Stimulated activated CD4-positive, alpha-beta T cell treated with anti-CD3 and anti-CD28 coated beads, Interleukin-4, amount 100 ng/mL, for 1 hour (primary cell): ENCODE results near the gene ARHGAP24.

Experiments
- DNase-seq: peaks from one replicate; pipeline ENCODE4 v3.0.0-alpha.2; 2020

Gene ARHGAP24

DNA sequence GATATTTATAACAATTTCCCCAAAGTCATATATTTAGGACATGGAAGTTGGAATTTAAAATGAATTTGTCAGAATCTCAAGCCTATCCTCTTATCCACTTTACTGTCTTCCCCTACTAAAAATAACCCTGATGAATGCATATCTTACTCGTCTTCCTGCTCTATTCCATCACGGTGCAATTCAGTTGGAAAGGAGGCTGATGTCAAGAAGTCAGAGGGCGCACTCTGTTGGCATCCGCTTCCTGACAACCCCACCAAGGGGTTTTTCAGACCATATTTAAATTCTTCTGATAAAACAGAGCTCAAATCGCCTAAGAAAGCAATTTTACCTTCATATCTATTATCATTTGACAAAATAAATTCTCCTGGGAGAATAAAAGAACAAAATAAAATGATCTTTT is 233.5 kb downstream of the ARHGAP24 start:
- DNase-seq, result no peak

DNA sequence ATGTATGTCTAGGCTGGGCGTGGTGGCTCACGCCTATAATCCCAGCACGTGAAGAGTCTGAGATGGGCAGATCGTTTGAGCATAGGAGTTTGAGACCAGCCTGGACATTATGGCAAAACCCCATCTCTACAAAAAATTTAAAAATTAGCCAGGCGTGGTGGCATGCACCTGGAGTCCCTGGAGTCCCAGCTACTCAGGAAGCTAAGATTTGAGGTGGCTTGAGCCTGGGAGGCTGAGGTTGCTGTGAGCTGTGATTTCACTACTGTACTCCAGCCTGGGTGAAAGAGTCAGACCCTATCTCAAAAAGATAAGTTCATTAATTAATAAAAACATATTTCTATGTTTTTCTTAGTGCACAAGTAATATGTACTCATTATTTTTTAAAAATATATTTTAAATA is 238.1 kb downstream of the ARHGAP24 start:
- DNase-seq, result no peak

DNA sequence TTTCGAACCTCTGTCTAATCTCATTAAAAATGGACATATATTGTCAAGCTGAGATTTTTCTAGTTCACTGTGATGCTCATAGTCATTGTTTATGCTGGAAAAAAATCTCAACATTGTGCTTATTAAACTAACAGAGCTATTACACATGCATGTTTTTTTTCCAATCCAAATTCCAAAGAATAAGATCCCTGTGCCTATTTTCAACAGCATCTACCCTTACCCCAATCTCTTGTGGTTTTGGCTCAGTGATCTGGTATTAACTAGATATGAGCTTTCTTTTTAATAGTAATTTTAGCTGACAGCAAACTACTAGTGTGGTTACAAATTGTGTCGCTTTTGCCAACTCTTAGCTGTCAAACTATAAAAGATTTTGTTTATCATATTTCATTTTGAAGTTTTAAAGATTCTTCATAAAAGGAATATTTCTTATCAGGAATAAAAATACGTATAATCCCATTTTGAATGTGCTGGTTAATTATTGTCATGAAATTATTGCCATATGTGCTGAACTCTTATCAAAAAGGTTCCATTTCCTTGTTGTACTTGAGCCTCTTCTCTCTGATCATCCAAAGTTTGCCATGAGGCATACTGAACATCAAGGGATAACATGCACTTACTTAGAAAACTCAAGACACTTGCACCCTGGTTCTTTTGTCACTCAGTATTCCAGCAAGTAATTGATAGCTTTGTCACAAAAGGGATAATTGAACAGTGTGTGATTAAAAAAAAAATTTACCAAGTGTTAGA is 241.2 kb downstream of the ARHGAP24 start:
- no peak for DNase-seq

DNA sequence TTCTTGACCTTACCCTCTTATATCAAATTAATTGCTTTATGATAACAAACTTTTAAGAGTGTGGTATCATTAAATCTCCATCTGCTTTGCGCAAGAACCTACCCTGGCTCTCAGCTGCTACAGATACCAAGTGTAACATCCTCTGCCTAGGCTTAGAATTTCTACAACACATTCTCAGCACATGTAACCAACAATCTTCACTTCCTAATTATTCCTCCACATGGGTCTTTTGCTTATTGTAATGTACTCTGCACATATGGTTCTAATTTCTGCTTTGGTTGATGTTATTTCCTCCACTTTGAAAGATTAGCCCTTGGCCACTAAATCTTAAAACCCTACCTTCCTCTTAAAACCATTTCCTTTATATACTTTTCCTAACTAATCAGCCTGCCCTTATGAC is 242.4 kb downstream of the ARHGAP24 start:
- no peak for DNase-seq

DNA sequence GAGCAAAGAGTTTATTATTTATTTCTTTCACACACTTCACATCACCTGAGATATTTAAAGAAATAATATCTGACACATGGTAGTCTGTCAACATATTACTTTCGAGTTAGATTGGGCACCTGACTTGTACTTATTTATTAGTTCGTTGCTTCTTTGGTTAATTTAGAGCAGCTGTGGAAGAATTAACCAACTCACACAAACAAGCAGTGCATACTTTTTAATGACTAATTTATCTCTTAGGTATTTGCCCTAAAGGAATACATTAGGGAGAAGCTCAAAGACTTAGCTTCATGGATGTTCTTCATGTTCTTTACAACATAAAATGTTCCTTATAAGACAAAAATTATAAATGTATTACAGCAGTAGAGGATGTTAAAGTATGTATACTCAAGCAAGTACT is 242.9 kb downstream of the ARHGAP24 start:
- no peak for DNase-seq

DNA sequence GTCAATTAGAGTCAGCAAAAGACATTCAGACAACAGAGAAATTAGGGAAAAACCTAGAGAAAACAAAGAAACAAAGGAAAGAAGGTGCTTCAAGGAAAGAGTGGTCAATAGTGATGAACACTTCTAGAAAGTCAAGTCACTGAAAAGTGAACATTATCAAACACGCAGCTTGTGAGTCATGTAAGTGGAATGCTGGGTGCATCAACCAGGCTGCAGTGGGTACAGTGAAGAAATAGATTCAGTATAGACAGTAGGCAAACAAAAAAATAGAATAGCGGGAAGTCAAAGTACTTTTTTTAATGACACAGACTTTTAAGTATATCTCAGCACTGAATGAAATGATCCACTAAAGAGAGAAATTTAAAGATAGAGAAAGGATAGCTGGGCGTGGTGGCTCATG is 245.8 kb downstream of the ARHGAP24 start:
- DNase-seq, result no peak

DNA sequence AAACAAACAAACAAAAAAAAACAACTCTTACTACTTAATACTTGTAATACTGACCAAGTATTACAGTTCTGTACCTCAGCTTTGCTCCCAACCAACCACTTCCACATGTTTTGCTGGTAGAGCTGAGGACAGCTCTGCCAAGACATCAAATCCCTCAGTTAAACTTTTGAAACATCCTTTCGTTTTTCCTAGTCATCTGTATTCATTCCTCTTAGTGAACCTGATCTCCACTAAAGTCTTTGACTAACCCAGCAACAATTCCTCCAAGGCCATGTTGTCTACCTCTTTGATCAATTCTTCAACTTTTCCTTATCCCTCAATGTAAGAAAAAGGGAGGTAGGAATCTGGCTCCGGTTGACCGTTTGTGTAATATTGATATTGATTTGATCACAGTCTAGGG is 247.5 kb downstream of the ARHGAP24 start:
- no peak for DNase-seq

DNA sequence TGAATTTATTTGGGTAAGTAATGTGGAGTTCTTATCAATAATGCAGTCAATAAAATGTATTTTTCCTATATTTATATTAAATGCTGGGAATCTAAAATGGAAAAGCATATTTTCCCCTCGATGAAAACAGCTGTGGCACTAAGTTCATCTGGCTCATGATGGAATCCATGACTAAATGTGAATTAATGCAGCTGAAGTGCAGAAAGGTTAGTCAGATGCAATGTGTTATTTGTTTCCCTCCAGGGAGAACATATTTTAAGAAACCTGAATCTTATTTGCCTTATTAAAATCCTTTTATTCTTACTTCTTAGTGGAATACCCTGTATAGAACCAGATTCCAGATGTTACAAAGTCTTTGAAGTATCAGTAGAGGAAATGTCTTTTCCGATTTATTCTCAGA is 247.9 kb downstream of the ARHGAP24 start:
- DNase-seq, result no peak

DNA sequence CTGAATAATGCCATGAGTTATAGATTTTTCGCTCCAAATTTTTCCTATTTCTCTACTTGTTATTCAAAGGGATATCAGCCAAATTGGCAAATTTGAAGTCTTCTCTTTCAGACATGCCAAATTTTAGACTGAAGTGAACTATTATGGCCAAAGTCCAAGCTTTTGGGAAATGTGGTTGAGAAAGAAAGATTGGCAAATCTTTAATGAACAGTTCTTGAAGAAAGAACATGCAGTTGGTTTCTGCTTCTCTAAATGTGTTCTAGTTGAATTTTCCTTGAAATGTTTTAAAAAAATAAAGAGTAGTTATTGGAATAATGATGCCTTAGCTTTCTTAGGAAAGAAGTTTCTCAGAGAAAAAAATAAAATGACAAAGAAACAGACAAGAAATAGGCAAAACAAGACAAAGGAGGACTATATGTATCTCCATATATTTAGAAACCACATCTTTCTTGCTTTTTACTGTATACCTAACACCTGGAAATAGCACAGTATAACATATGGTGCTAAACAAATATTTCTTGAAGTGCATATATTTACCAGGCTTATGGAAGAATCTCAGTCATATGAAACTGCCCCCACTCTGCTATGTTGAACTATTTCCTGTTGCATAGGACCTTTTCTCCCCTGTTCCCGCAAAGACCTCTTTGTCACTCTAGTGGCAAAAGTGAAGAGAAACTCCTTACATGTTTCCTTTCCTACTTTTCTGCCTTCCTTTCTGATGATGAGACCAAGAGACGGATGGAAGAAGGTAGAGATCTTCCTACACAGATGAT is 250.0 kb downstream of the ARHGAP24 start:
- DNase-seq, result no peak

DNA sequence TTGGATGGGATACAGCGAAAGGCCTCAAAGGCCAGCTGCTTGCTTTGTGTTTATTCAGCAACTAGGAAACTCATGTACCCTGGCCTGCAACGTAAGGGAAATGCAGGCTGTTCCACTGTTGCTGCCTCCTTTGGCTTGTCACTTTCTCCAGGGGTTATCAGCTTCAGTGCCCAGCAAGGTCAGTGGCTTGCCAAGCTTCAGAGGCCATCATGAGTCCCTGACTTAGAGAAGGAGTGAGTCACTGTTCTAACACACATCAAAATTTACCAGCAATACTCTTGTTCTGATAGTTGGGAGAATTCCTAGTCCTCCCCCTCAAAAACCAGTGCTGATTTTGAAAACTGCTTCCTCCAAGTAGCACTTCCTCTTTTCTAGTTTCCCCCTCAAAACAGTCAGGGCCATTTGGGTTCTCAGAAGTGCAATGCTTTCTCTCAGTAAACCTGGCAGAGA is 250.8 kb downstream of the ARHGAP24 start:
- no peak for DNase-seq

DNA sequence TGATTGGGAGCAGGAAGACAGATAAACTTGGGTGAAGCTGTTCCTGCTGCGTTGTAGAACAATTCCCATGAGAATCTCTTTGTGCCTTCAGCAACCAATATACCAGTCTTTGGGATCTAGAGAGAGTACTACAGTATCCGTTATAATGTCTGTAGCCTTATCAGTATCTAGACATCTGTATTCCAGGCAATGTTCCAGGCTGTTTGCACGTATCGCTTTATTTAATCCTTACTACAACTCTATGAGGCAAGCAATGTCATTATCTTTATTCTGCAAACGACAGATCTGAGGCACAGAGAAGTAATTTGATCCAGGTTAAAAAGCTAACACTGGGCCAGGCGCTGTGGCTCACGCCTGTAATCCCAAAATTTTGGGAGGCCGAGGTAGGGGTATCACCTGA is 251.6 kb downstream of the ARHGAP24 start:
- DNase-seq, result no peak

DNA sequence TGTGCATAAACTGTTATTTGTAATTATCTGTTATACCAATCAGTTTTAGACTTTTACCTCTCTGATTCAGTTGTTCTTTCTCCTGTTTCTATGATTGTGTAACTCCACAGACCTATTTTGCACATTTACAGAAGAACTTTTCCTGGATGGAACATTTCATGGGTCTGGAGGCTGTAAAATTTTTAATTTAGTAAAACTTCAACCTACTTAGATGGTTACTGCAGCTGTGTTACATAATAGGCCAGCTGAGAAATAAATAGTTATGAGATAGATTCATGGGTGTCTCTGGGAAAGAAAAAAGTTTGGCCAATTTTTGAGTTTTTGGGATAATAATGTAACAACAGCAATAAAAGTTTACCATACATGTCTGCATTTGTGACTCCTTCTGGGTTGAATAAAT is 253.5 kb downstream of the ARHGAP24 start:
- DNase-seq, result no peak

DNA sequence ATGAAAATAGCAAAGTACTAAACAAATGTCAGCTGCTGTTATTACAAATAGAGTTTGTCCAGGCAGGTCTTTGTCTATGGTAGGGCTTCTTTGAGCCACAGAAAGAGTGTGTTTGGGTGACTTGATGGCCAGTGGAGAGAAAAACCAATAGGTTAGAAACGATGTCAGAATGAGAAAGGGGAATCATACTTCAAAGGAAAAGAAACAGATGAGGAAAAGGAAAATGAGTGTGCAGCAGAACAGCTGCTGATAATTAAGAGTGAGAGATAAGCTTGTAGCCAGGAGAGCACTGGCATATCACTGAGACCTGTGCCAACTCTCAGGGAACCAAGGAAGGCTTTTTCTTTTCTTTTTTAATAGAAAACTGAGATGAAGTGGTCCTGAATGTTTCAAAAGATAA is 257.2 kb downstream of the ARHGAP24 start:
- no peak for DNase-seq

DNA sequence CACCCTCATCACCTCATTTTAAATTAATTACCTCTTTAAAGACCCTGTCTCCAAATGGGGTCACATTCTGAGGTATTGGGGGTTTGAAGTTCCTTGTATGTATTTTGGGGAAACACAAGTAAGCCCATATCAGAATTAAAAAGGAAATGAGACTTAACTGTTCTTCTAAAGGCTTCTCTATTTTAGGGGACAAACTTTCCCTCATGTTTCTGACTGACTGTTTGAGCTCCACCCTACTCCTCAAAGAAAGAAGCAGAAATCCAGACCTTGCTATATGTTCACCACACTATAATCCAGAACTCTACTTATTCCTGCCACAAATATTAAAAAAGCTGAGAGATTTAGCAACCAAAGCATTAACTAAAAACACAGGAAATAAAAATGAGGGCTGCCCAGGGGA is 258.8 kb downstream of the ARHGAP24 start:
- DNase-seq, result no peak

DNA sequence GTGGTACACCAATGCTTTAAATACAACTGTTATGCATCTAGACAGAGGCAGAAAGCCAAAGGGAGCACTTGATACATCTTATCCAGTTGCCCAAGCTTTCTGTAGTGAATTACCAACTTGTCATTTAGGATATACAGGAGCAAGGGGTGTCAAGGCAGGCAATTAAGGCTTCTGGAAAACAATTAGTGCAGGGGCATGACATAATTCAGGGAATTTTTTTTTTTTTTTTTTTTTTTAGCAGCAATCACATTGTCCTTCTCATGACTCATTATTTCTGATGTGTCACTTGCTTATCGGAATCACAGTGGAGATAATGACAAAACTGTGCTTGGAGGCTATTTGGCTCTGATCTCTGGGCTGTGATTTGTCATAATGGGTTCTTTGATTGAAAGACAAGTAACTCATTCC is 259.5 kb downstream of the ARHGAP24 start:
- no peak for DNase-seq

DNA sequence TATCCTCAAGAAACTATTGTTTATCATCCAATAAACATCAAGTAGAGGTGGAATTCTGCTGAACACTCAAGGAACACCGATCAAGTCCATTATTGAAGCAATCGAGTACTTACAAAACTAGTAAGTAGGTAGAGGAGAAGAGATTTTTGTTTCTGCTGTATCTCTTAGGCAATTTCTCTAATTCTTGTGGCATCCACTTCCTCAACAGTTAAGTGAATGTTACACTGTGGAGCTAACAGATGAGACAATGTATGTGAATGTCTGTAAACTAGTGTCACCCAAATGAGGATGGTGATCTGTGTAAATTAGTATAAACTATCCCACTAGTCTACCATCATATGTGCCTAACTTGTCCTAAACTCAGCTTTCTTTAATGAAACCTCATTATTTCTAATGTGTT is 261.6 kb downstream of the ARHGAP24 start:
- no peak for DNase-seq

DNA sequence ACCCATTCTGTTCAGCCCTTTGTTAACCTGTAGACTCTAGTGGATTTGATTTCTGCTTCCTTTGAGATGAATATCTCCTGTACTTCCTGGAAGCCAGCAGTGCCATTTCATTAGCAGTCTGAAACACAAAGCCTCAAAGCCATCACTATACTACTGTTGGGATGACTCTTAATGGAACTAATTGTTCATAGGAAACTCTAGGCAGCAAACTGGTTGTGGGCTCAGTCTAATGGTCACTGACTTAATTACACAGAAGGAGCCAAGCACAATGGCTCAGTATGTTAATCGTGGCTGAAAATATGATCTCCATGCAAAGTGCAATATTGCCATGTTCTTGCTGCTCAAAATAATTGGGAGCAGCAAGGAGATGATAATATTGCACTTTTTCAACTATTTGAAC is 262.3 kb downstream of the ARHGAP24 start:
- DNase-seq, result no peak

DNA sequence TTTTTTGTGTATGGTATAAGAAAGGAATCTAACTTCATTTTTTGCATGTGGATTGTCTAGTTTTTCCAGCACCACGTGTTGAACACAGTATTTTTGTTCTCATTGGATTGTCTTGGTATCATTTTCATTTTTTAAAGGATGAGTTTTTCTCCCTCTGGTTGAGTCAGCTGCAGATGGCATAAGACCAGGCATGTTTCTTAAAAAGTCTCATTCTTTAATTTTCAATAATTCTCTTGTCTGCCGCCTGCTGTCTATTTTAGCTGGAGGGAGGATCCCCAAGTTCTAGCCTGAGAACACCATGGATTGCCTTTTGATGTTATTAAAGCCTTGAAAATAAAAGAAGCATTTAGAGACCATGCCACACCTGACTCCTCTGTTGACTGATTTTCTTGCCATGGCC is 263.8 kb downstream of the ARHGAP24 start:
- no peak for DNase-seq

DNA sequence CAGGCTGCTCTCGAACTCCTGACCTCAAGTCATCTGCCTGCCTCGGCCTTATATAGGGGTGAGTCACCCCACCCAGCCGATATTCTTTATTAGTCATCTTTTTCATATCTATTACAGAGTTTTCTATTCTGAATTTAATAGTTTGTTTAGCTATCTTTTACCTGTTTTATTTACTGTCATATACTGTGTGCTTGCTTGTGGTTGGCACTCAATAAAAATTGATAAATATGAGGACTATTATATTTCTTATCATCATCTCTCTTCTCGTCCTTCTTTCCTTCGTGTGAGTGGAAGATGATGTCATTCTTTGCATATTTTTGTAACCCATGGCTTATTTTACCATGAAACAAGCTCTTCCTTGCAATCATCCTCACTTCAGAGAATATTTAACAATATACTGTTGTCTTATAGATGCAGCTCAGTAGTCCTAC is 265.5 kb downstream of the ARHGAP24 start:
- DNase-seq, result no peak

DNA sequence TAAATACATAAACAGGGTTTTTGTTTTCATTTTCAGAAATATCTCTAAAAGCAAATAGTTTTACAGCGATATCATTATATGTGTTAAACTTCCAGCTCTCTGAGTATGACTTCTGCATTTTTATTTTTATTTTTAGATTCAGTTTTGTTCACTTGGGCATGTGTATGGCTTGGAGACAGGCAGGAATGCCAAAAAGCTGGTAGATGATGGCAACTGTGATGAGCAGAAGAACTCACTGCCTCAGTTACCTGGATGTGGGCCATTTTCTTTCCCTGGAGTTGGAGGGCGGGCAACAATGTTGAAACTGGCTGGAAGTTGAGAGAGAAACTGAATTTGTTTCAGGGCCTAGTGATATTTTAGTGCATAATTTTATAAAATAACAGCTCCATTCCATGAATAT is 266.4 kb downstream of the ARHGAP24 start:
- DNase-seq, result no peak

DNA sequence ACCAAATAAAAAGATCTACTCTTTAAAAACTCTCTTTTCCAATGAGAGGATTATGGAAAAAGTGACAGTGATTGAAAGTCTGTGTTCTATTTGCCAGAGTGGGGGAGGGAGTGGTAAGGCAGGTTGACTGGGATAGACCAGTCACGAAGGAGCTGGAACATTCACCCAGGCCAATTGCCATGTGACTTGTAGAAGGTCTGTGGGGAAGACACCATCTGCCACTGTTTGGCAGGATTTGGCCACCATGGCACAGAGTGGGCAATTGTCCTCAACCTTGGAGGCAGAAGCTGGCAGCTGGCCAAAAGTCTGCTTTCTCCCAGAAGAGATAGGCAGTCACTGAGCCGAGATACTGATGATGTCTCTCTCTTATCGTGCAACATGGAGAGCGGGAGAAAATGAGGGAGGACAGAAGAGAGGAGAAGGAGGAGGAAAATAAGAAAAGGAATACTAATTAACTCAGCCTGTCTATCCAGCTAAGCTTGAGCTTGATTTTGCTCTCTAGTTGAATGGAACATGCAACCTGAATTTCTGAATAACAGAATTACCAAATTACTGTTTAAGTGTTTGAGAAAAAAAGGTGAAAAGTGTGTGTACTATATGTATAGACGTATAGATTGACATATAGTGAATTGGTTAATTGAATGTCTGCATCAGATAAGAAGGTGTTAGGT is 267.1 kb downstream of the ARHGAP24 start:
- no peak for DNase-seq

DNA sequence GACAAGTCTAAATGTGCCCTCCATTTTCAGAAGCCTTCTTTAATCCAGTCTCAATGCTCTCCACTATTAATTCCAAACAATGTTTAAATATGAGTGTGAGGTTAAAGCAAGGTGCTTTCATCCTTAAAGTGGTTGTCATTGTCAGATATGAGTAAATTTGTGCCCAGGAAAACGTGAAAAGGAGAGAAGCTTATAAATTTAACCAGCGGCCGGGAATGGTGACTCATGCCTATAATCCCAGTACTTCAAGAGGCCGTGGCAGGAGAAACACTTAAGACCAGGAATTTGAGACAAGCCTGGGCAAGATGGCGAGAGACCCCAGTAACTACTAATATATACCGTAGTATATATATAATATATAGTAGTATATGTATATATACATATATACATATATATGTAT is 270.0 kb downstream of the ARHGAP24 start:
- DNase-seq, result no peak

DNA sequence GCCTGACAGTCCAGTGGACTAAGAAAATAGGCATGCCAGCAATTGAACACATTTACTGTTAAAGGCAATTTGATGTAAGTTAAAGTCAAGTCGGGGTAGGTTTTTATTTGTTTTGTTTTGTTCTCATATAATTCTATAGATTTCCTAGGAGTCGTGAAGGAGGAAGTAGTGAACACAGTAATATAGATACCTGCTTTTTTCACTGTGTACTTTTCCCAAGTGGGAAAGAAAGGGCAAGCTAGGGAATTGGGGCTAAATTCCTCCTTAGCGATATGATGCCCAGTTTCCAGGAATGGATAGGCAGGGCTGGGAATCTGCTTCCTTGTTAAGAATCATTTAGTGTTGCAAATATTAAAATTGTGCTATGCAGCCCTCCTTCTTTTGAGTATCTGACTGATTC is 271.0 kb downstream of the ARHGAP24 start:
- no peak for DNase-seq

DNA sequence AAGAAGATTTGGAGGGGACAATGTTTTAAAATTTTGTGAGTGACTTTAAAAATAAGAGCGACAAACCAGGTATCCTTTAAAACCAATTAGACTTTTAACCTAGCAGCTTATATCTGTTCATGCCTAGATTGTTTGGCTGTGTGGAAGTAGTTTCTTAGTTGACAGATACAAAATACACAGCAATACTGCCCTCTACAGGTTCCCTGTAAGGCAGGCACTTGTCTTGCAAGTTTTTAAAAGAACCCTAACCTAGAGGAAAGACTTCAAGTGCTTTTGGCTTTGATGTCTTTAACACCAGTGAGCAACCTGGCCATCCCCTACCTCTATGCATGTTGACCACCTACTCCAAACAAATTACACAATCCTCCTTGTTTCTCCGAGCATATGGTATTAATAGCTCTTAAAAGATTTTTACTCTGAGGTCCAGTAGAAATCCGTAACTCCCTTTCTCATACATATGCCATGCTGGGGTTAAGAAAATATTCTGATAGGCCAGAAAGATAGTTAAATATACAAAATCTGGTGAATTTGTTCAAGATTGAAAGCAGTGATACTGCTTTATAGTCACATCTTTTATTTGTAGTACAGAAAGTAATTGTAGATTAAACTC is 273.0 kb downstream of the ARHGAP24 start:
- no peak for DNase-seq
